GM23338 (cell line): ENCODE data around the gene SLC52A3. TPM values are rescaled to one million over a fixed set of nuclear protein-coding genes. Genes with fewer than 3 reads are reported as not detected.

Experiments
- ATAC-seq: fragments of 200-7000 bp; cut with Tn5 transposase; 3 replicates; pipeline ENCODE4 v1.9.1; 2020
- DNase-seq: peaks from one replicate; pipeline ENCODE4 v3.0.0-alpha.2; 2015; ENCODE audit warnings: low spot score
- H2AFZ ChIP-seq: fragments of 200-600 bp; sonication (generic); 2 replicates; pipeline ENCODE4 v1.8.0; 2016; ENCODE audit warnings: antibody characterized with exemption, mild to moderate bottlenecking, moderate library complexity
- H3F3A ChIP-seq: fragments of 200-600 bp; sonication (generic); replicated peaks from 2 replicates; pipeline ENCODE4 v1.8.0; 2017; ENCODE audit warnings: antibody characterized with exemption, mixed run types, low read depth
- H3K27ac ChIP-seq: fragments of 200-600 bp; sonication (generic); 2 replicates; pipeline ENCODE4 v1.6.1; 2016; ENCODE audit warnings: low read depth
- H3K27me3 ChIP-seq: fragments of 200-600 bp; sonication (generic); 2 replicates; pipeline ENCODE4 v1.8.0; 2016; ENCODE audit warnings: mild to moderate bottlenecking, mixed run types, moderate library complexity; ENCODE audit not compliant: insufficient read depth
- H3K36me3 ChIP-seq: fragments of 200-600 bp; sonication (generic); 2 replicates; pipeline ENCODE4 v1.8.0; 2016; ENCODE audit warnings: mild to moderate bottlenecking; ENCODE audit not compliant: insufficient read depth
- H3K4me1 ChIP-seq: fragments of 200-600 bp; sonication (generic); 2 replicates; pipeline ENCODE4 v1.8.0; 2016; ENCODE audit warnings: mild to moderate bottlenecking, moderate library complexity; ENCODE audit not compliant: insufficient read depth
- H3K4me2 ChIP-seq: fragments of 200-600 bp; sonication (generic); 2 replicates; pipeline ENCODE4 v1.7.1; 2017; ENCODE audit warnings: mixed run types
- H3K4me3 ChIP-seq: fragments of 200-600 bp; sonication (generic); 2 replicates; pipeline ENCODE4 v1.6.1; 2016; ENCODE audit warnings: mixed run types
- H3K79me2 ChIP-seq: fragments of 200-600 bp; sonication (generic); replicated peaks from 2 replicates; pipeline ENCODE4 v1.8.0; 2017; ENCODE audit warnings: mild to moderate bottlenecking; ENCODE audit not compliant: insufficient read depth
- H3K9me2 ChIP-seq: fragments of 200-600 bp; sonication (generic); 2 replicates; pipeline ENCODE4 v1.8.0; 2017; ENCODE audit not compliant: insufficient read depth
- H4K20me1 ChIP-seq: fragments of 200-600 bp; sonication (generic); replicated peaks from 2 replicates; pipeline ENCODE4 v1.8.0; 2017; ENCODE audit warnings: mild to moderate bottlenecking; ENCODE audit not compliant: insufficient read depth
- H3K27ac Mint-ChIP-seq: 2 replicates; pipeline ENCODE4 v1.8.0; 2020; ENCODE audit warnings: inconsistent platforms, mild to moderate bottlenecking, moderate library complexity, mixed read lengths
- H3K27me3 Mint-ChIP-seq: 3 replicates; pipeline ENCODE4 v1.8.0; 2022; ENCODE audit warnings: low read depth, mild to moderate bottlenecking, moderate library complexity, mixed read lengths, inconsistent platforms; ENCODE audit not compliant: insufficient read depth, poor library complexity
- H3K36me3 Mint-ChIP-seq: 3 replicates; pipeline ENCODE4 v1.8.0; 2021; ENCODE audit warnings: low read depth, mild to moderate bottlenecking, inconsistent platforms, moderate library complexity, mixed read lengths
- H3K4me1 Mint-ChIP-seq: 3 replicates; pipeline ENCODE4 v1.8.0; 2020; ENCODE audit warnings: mild to moderate bottlenecking, inconsistent platforms, mixed read lengths
- H3K4me3 Mint-ChIP-seq: 3 replicates; pipeline ENCODE4 v1.8.0; 2021; ENCODE audit warnings: moderate library complexity, mild to moderate bottlenecking, inconsistent platforms, mixed read lengths
- H3K9me3 Mint-ChIP-seq: 3 replicates; pipeline ENCODE4 v1.8.0; 2020; ENCODE audit warnings: moderate library complexity, mild to moderate bottlenecking, inconsistent platforms, mixed read lengths
- CREB1 ChIP-seq: fragments of 250-450 bp; sonication (Bioruptor Pico); IDR thresholded peaks from 2 replicates; pipeline ENCODE4 v1.5.0; 2020; ENCODE audit warnings: low read depth, mild to moderate bottlenecking, moderate library complexity
- EZH2 ChIP-seq: fragments of 200-600 bp; sonication (generic); IDR thresholded peaks from one replicate; pipeline ENCODE4 v1.8.0; 2017; ENCODE audit warnings: antibody characterized with exemption, mild to moderate bottlenecking, low read depth; ENCODE audit not compliant: unreplicated experiment
- EZH2phosphoT487 ChIP-seq: fragments of 200-600 bp; sonication (generic); IDR thresholded peaks from one replicate; pipeline ENCODE4 v1.8.1; 2018; ENCODE audit warnings: antibody characterized with exemption; ENCODE audit not compliant: unreplicated experiment
- JUNB ChIP-seq: IDR thresholded peaks from one replicate; pipeline ENCODE4 v1.6.1; 2016; ENCODE audit warnings: antibody characterized with exemption; ENCODE audit not compliant: unreplicated experiment
- NANOG ChIP-seq: IDR thresholded peaks from 2 replicates; pipeline ENCODE4 v1.6.1; 2016; ENCODE audit warnings: antibody characterized with exemption, borderline replicate concordance
- REST ChIP-seq: IDR thresholded peaks from one replicate; pipeline ENCODE4 v1.6.1; 2018; ENCODE audit warnings: antibody characterized with exemption; ENCODE audit not compliant: unreplicated experiment
- STAT1 ChIP-seq: IDR thresholded peaks from one replicate; pipeline ENCODE4 v1.6.1; 2016; ENCODE audit warnings: antibody characterized with exemption; ENCODE audit not compliant: unreplicated experiment
- ZNF114 ChIP-seq: fragments of 250-450 bp; sonication (Bioruptor Pico); IDR thresholded peaks from 2 replicates; pipeline ENCODE4 v1.5.0; 2020; ENCODE audit warnings: mild to moderate bottlenecking, moderate library complexity
- ZNF331 ChIP-seq: fragments of 250-450 bp; sonication (Bioruptor Pico); IDR thresholded peaks from 2 replicates; pipeline ENCODE4 v1.5.0; 2020; ENCODE audit warnings: low read depth, mild to moderate bottlenecking, moderate library complexity
- polyA plus RNA-seq: library from polyadenylated mRNA; unstranded; fragments of >200 nt; fragmentation: Nextera tagmentation; extraction: Ambion mirVana; gene quantifications from 2 replicates; pipeline ENCODE4 v1.2.1, GENCODE V29; 2016
- total RNA-seq: library from RNA; depleted of rRNA; stranded (reverse); fragments of >200 nt; shearing (Covaris generic); gene quantifications from 2 replicates; pipeline ENCODE4 v1.2.3, GENCODE V29; 2014
- TF ChIP-seq, protein P1 (sequence below), 2 experiments: fragments of 200-600 bp in 1 of 2; sonication (generic) in 1 of 2; conservative IDR thresholded peaks; 2 replicates each; pipeline versions ENCODE4 v1.5.1 to v1.6.1; 2016 to 2017; ENCODE audit warnings: antibody characterized with exemption in 2 of 2, low read depth in 2 of 2, mild to moderate bottlenecking in 2 of 2, moderate library complexity in 1 of 2
- TF ChIP-seq, protein P2 (sequence below): fragments of 250-450 bp; sonication (Bioruptor Pico); IDR thresholded peaks from 2 replicates; pipeline ENCODE4 v1.5.0; 2020; ENCODE audit warnings: mild to moderate bottlenecking, moderate library complexity

The SLC52A3 gene
- total and polyA plus RNA-seq, 2 experiments from 2014 or later = 2.3 to 4.5 TPM

GRCh38 chr20:757506-757905, 10.8 kb downstream of the SLC52A3 start:
- DNase-seq (no peak), ATAC-seq (no peak)
- H3K9me3 Mint-ChIP-seq = no peaks in the 10 kb centered on the region; the same call in 2 of the 3 replicates
- no peaks in the 10 kb centered on the region for H3K9me2 ChIP-seq
- no peak overlapping the region for H3K4me2 ChIP-seq
- H3K79me2 ChIP-seq = no peaks in the 10 kb centered on the region
- peaks cover 8% of the 10 kb centered on the region for H3K27me3 ChIP-seq
- H3K4me3 ChIP-seq = no peak overlapping the region
- peaks cover 5% of the 10 kb centered on the region; the same call in 2 of the 3 replicates for H3K4me1 Mint-ChIP-seq
- H3K4me3 Mint-ChIP-seq = no peak overlapping the region
- H3K27ac Mint-ChIP-seq = no peak overlapping the region
- no peak overlapping the region for H2AFZ ChIP-seq
- no peaks in the 10 kb centered on the region for H3F3A ChIP-seq
- peaks cover 17% of the 10 kb centered on the region for H3K27me3 Mint-ChIP-seq
- H3K36me3 ChIP-seq = no peaks in the 10 kb centered on the region
- no peaks in the 10 kb centered on the region for H4K20me1 ChIP-seq
- H3K36me3 Mint-ChIP-seq = no peaks in the 10 kb centered on the region
- H3K4me1 ChIP-seq = no peaks in the 10 kb centered on the region
- no peak overlapping the region for H3K27ac ChIP-seq
- no peak for TF ChIP-seq NANOG
- TF ChIP-seq JUNB = no peak
- no peak for TF ChIP-seq REST
- no peak for TF ChIP-seq ZNF331 (CRISPR knock-in tag)
- no peak for TF ChIP-seq CREB1 (CRISPR knock-in tag)
- TF ChIP-seq ZNF114 (CRISPR knock-in tag) = no peak
- TF ChIP-seq EZH2 = no peak
- TF ChIP-seq, protein P1, sequence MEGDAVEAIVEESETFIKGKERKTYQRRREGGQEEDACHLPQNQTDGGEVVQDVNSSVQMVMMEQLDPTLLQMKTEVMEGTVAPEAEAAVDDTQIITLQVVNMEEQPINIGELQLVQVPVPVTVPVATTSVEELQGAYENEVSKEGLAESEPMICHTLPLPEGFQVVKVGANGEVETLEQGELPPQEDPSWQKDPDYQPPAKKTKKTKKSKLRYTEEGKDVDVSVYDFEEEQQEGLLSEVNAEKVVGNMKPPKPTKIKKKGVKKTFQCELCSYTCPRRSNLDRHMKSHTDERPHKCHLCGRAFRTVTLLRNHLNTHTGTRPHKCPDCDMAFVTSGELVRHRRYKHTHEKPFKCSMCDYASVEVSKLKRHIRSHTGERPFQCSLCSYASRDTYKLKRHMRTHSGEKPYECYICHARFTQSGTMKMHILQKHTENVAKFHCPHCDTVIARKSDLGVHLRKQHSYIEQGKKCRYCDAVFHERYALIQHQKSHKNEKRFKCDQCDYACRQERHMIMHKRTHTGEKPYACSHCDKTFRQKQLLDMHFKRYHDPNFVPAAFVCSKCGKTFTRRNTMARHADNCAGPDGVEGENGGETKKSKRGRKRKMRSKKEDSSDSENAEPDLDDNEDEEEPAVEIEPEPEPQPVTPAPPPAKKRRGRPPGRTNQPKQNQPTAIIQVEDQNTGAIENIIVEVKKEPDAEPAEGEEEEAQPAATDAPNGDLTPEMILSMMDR (conservative IDR thresholded peaks at IDR 0.05; ENCODE audit: low read depth in 2 of 2) = no peak
- no peak for TF ChIP-seq EZH2phosphoT487

DNA sequence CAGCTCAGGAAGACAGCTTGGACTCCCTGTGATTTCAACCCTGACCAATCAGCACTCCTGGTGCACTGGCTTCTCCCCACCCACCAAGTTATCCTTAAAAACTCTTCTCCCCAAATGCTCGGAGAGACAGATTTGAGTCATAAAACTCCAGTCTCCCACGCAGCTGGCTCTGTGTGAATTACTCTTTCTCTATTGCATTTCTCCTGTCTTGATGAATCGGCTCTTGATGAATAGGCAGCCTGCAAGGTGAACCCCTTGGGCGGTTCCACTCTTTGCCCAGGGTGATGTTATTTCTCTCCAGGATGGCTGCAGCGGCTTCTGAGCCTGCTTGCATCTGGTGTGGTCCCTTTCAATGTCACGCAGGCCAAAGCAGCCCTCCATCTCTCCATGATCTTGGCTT, 12.4 kb downstream of the SLC52A3 start:
- no peak overlapping the region for H3K4me2 ChIP-seq
- H3K27me3 ChIP-seq = peaks cover 8% of the 10 kb centered on the region
- no peaks in the 10 kb centered on the region for H3K9me2 ChIP-seq
- Mint-ChIP-seq H3K4me3 (no peak overlapping the region), H3K36me3 (no peaks in the 10 kb centered on the region), H3K9me3 (no peaks in the 10 kb centered on the region; the same call in 2 of the 3 replicates), H3K27me3 (peaks cover 16% of the 10 kb centered on the region), H3K27ac (no peak overlapping the region), H3K4me1 (peaks cover 5% of the 10 kb centered on the region; the same call in 2 of the 3 replicates)
- no peak overlapping the region for H2AFZ ChIP-seq
- H3K79me2 ChIP-seq = no peaks in the 10 kb centered on the region
- H4K20me1 ChIP-seq = no peaks in the 10 kb centered on the region
- H3K27ac ChIP-seq = no peak overlapping the region
- no peak for ATAC-seq
- no peak overlapping the region for H3K4me3 ChIP-seq
- no peaks in the 10 kb centered on the region for H3K4me1 ChIP-seq
- DNase-seq = no peak
- no peaks in the 10 kb centered on the region for H3K36me3 ChIP-seq
- TF ChIP-seq NANOG (no peak), ZNF114 (CRISPR knock-in tag) (no peak), STAT1 (no peak), EZH2phosphoT487 (no peak)
- TF ChIP-seq, protein P2, sequence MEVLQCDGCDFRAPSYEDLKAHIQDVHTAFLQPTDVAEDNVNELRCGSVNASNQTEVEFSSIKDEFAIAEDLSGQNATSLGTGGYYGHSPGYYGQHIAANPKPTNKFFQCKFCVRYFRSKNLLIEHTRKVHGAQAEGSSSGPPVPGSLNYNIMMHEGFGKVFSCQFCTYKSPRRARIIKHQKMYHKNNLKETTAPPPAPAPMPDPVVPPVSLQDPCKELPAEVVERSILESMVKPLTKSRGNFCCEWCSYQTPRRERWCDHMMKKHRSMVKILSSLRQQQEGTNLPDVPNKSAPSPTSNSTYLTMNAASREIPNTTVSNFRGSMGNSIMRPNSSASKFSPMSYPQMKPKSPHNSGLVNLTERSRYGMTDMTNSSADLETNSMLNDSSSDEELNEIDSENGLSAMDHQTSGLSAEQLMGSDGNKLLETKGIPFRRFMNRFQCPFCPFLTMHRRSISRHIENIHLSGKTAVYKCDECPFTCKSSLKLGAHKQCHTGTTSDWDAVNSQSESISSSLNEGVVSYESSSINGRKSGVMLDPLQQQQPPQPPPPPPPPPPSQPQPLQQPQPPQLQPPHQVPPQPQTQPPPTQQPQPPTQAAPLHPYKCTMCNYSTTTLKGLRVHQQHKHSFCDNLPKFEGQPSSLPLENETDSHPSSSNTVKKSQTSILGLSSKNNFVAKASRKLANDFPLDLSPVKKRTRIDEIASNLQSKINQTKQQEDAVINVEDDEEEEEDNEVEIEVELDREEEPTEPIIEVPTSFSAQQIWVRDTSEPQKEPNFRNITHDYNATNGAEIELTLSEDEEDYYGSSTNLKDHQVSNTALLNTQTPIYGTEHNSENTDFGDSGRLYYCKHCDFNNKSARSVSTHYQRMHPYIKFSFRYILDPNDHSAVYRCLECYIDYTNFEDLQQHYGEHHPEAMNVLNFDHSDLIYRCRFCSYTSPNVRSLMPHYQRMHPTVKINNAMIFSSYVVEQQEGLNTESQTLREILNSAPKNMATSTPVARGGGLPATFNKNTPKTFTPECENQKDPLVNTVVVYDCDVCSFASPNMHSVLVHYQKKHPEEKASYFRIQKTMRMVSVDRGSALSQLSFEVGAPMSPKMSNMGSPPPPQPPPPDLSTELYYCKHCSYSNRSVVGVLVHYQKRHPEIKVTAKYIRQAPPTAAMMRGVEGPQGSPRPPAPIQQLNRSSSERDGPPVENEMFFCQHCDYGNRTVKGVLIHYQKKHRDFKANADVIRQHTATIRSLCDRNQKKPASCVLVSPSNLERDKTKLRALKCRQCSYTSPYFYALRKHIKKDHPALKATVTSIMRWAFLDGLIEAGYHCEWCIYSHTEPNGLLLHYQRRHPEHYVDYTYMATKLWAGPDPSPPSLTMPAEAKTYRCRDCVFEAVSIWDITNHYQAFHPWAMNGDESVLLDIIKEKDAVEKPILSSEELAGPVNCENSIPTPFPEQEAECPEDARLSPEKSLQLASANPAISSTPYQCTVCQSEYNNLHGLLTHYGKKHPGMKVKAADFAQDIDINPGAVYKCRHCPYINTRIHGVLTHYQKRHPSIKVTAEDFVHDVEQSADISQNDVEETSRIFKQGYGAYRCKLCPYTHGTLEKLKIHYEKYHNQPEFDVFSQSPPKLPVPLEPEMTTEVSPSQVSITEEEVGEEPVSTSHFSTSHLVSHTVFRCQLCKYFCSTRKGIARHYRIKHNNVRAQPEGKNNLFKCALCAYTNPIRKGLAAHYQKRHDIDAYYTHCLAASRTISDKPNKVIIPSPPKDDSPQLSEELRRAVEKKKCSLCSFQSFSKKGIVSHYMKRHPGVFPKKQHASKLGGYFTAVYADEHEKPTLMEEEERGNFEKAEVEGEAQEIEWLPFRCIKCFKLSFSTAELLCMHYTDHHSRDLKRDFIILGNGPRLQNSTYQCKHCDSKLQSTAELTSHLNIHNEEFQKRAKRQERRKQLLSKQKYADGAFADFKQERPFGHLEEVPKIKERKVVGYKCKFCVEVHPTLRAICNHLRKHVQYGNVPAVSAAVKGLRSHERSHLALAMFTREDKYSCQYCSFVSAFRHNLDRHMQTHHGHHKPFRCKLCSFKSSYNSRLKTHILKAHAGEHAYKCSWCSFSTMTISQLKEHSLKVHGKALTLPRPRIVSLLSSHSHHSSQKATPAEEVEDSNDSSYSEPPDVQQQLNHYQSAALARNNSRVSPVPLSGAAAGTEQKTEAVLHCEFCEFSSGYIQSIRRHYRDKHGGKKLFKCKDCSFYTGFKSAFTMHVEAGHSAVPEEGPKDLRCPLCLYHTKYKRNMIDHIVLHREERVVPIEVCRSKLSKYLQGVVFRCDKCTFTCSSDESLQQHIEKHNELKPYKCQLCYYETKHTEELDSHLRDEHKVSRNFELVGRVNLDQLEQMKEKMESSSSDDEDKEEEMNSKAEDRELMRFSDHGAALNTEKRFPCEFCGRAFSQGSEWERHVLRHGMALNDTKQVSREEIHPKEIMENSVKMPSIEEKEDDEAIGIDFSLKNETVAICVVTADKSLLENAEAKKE (CRISPR knock-in tag) = no peak
- no peaks in the 10 kb centered on the region for H3F3A ChIP-seq
